Muscle of back (tissue), 13 donors: Measurements from ENCODE around the gene PPFIBP1. TPM values are rescaled to one million over a fixed set of nuclear protein-coding genes. Genes with fewer than 3 reads are reported as not detected.

Experiments used
- DNase-seq, 3 donors: peaks; one replicate each; pipeline versions ENCODE4 v3.0.0 to v3.0.0-alpha.2; 2013
- long read RNA-seq, 9 donors: transcript quantifications; one replicate each; lab custom pipeline, GENCODE V29; 2026
- polyA plus RNA-seq, 10 donors: library from polyadenylated mRNA; unstranded; fragments of 120-200 nt; gene quantifications; one replicate each; pipeline ENCODE4 v1.2.1, GENCODE V29; 2013; ENCODE audit not compliant: insufficient read length in 10 of 10

Gene PPFIBP1
- polyA plus RNA-seq = 10 to 100 TPM; 23.2 to 51.9 (median 35.8) TPM
- long read RNA-seq, donor 1, partial matches to known transcripts = 0 of 1 reads
- long read RNA-seq, donor 1, other reads (novel, unspliced or antisense) = 0 of 1 reads
- long read RNA-seq, donor 2, partial matches to known transcripts = 15 of 18 reads
- long read RNA-seq, donor 2, other reads (novel, unspliced or antisense) = 0 of 18 reads
- long read RNA-seq, donor 3, partial matches to known transcripts = 0 of 1 reads
- long read RNA-seq, donor 3, other reads (novel, unspliced or antisense) = 0 of 1 reads
- long read RNA-seq, donor 4, partial matches to known transcripts = 0 of 1 reads
- long read RNA-seq, donor 4, other reads (novel, unspliced or antisense) = 0 of 1 reads
- long read RNA-seq, donor 5, partial matches to known transcripts = 5 of 10 reads
- long read RNA-seq, donor 5, other reads (novel, unspliced or antisense) = 0 of 10 reads
- long read RNA-seq, donor 6, partial matches to known transcripts = 0 of 2 reads
- long read RNA-seq, donor 6, other reads (novel, unspliced or antisense) = 0 of 2 reads
- long read RNA-seq, donor 7, partial matches to known transcripts = 0 of 4 reads
- long read RNA-seq, donor 7, other reads (novel, unspliced or antisense) = 0 of 4 reads
- long read RNA-seq, donor 8, partial matches to known transcripts = 0 of 5 reads
- long read RNA-seq, donor 8, other reads (novel, unspliced or antisense) = 0 of 5 reads
- long read RNA-seq, donor 9 = 0 reads

GRCh38 chr12:27523642-27524493 is at the start of gene PPFIBP1:
Gene PPFIBP1, plus strand, starts transcription at chr12:27524206. Its CDS starts 109,191 bp downstream, at chr12:27633397.
- peak; percentile 99 for DNase-seq

- peak in 1 of 3 donors; percentile 64 for DNase-seq
Observed at GRCh38 chr12:27474344-27474743, 49.7 kb upstream of the PPFIBP1 start.

GRCh38 chr12:27477049-27477448 is 47.0 kb upstream of the PPFIBP1 start:
- no peak for DNase-seq

- DNase-seq = no peak
Observed at GRCh38 chr12:27478949-27479348, 45.1 kb upstream of the PPFIBP1 start.

- DNase-seq = no peak
Observed at GRCh38 chr12:27480016-27480415, 44.0 kb upstream of the PPFIBP1 start.

- DNase-seq = no peak
Observed at GRCh38 chr12:27486961-27487360, 37.0 kb upstream of the PPFIBP1 start.

- no peak for DNase-seq
Observed at GRCh38 chr12:27488479-27488878, 35.5 kb upstream of the PPFIBP1 start.

GRCh38 chr12:27491226-27491625 is 32.8 kb upstream of the PPFIBP1 start:
- no peak for DNase-seq

GRCh38 chr12:27493260-27493940 is 30.6 kb upstream of the PPFIBP1 start:
- no peak for DNase-seq

GRCh38 chr12:27497446-27497845 is 26.6 kb upstream of the PPFIBP1 start:
- DNase-seq = no peak

GRCh38 chr12:27498149-27498548 is 25.9 kb upstream of the PPFIBP1 start:
- no peak for DNase-seq

GRCh38 chr12:27498761-27499160 is 25.2 kb upstream of the PPFIBP1 start:
- no peak for DNase-seq

- DNase-seq = no peak
Observed at GRCh38 chr12:27499377-27499776, 24.6 kb upstream of the PPFIBP1 start.

- DNase-seq = no peak
Observed at GRCh38 chr12:27500546-27500945, 23.5 kb upstream of the PPFIBP1 start.

GRCh38 chr12:27502021-27502435 is 22.0 kb upstream of the PPFIBP1 start:
- DNase-seq = no peak

GRCh38 chr12:27504507-27504906 is 19.5 kb upstream of the PPFIBP1 start:
- no peak for DNase-seq

GRCh38 chr12:27505109-27505508 is 18.9 kb upstream of the PPFIBP1 start:
- DNase-seq = peak in 1 of 3 donors; percentile 87

- DNase-seq = no peak
Observed at GRCh38 chr12:27505761-27506160, 18.2 kb upstream of the PPFIBP1 start.

- DNase-seq = no peak
Observed at GRCh38 chr12:27506645-27507189, 17.3 kb upstream of the PPFIBP1 start.

GRCh38 chr12:27508736-27509431 is 15.1 kb upstream of the PPFIBP1 start:
- DNase-seq = no peak
